Measurements from ENCODE around the gene RAB10. TPM values are rescaled to one million over a fixed set of nuclear protein-coding genes. Genes with fewer than 3 reads are reported as not detected.
A peak's percentile ranks its signal among the peaks of the same experiment; 100 is the strongest.

RAB10 gene
- total RNA-seq, 2 experiments from 2014 or later = 103 to 160 TPM

DNA sequence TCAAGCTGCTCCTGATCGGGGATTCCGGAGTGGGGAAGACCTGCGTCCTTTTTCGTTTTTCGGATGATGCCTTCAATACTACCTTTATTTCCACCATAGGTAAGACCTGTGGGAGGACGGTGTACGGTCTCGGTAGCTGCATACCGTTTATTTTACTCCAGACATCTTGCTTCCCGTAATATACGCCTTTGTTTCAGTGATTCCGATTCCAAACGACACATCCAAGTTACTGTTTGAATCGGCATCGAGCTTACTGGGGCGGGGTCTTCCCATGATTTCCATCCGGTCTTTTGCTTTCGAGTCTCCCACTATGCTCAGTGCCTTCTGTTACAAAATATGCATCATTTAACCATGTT is 731 bp downstream of the RAB10 start:
- H3K4me3 Mint-ChIP-seq = peak overlapping the region; percentile 98
- ATAC-seq = no peak
- H3K27me3 Mint-ChIP-seq = no peaks in the 10 kb centered on the region
- no peaks in the 10 kb centered on the region for H3K9me3 Mint-ChIP-seq (ENCODE audit: low read depth)
- peaks cover 16% of the 10 kb centered on the region for H3K36me3 Mint-ChIP-seq (ENCODE audit: low read depth)
- ChIA-PET POLR2A (interaction anchor here (1.0 to 1.8 kb wide), 5 partner anchors 17 to 210 kb away, joined by 3 to 7 read pairs (median 3); partner anchors contain the start of genes HADHA and HADHB), CTCF (interaction anchor here (0.6 to 1.5 kb wide), 6 partner anchors 10 to 51 kb away, joined by 3 to 7 read pairs (median 4); no protein-coding TSS in a partner anchor)
- H3K27ac Mint-ChIP-seq = peak overlapping the region; percentile 90
- intact Hi-C loops (cut with DNase I, micrococcal nuclease) = loop anchor here (1.0 to 5.0 kb wide), 9 partner anchors 10 to 728 kb away; partner anchors contain the start of genes ADGRF3 (in 1 of the 2), ASXL2 (in 1 of the 2), HADHA (in 1 of the 2) and HADHB (in 1 of the 2)
- DNase-seq = no peak
- H3K4me1 Mint-ChIP-seq = peaks cover 28% of the 10 kb centered on the region

- Mint-ChIP-seq H3K4me3 (peak overlapping the region; percentile 98), H3K27me3 (no peaks in the 10 kb centered on the region), H3K36me3 (ENCODE audit: low read depth) (peaks cover 16% of the 10 kb centered on the region), H3K9me3 (ENCODE audit: low read depth) (no peaks in the 10 kb centered on the region), H3K4me1 (peaks cover 30% of the 10 kb centered on the region), H3K27ac (peak overlapping the region; percentile 90)
- DNase-seq (peak; percentile 39), ATAC-seq (no peak)
- ChIA-PET CTCF (interaction anchor here (0.6 to 1.9 kb wide), 9 partner anchors 9 to 111 kb away, joined by 3 to 6 read pairs (median 3); no protein-coding TSS in a partner anchor), POLR2A (interaction anchor here (1.0 kb wide), 1 partner anchor 17 kb away, joined by 3 read pairs; no protein-coding TSS in a partner anchor)
- intact Hi-C loops (cut with DNase I, micrococcal nuclease) = loop anchor here (1.0 to 5.0 kb wide), 5 partner anchors 9 to 52 kb away; partner anchors contain the start of gene KIF3C (in 1 of the 2)
Measured at GRCh38 chr2:26035090-26035743, 1.3 kb downstream of the RAB10 start.

DNA sequence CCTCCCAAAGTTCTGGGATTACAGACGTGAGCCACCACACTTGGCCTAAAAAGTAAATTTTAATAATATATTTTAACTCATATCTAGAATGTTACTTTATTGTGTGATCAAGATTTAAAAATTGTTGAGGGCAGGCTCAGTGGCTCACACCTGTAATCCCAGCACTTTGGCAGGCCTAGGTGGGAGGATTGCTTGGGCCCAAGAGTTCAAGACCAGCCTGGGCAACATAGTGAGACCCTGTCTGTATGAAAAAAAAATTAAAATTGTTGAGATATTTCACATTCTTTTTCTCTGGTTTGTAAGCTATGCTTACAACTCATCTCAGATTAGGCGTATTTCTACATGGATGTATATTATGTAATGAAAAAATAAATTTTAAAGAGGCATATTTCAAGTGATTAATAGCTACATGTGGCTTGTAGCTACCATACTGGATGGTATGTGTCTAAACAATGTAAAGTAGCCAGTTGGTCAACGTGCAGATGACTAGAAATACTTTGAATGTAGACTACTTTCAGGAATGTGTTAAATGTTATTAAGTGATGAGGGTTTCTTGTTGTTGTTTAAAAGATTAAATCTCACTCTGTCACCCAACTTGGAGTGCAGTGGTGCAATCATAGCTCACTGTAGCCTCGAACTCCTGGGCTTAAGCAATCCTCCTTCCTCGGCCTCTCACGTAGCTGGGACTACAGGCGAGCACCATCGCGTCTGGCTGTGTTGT is 5.9 kb downstream of the RAB10 start:
- peaks cover 23% of the 10 kb centered on the region for H3K36me3 Mint-ChIP-seq (ENCODE audit: low read depth)
- no peak overlapping the region for H3K4me3 Mint-ChIP-seq
- POLR2A ChIA-PET = no interaction called here
- no peak overlapping the region for H3K27ac Mint-ChIP-seq
- no peaks in the 10 kb centered on the region for H3K9me3 Mint-ChIP-seq (ENCODE audit: low read depth)
- intact Hi-C loops (cut with DNase I, micrococcal nuclease) = loop anchor here in 1 of 2 experiments (5.0 kb wide), 1 partner anchor 48 kb away; no protein-coding TSS in a partner anchor
- DNase-seq (no peak), ATAC-seq (no peak)
- H3K4me1 Mint-ChIP-seq = peaks cover 49% of the 10 kb centered on the region
- H3K27me3 Mint-ChIP-seq = no peaks in the 10 kb centered on the region
- CTCF ChIA-PET = interaction anchor here (0.7 kb wide), 1 partner anchor 21 kb away, joined by 3 read pairs; no protein-coding TSS in a partner anchor

GRCh38 chr2:26043109-26043508 is 9.2 kb downstream of the RAB10 start:
- H3K36me3 Mint-ChIP-seq (ENCODE audit: low read depth) = peaks cover 20% of the 10 kb centered on the region
- ChIA-PET CTCF (interaction anchor here (0.6 kb wide), 1 partner anchor 43 kb away, joined by 4 read pairs; no protein-coding TSS in a partner anchor), POLR2A (no interaction called here)
- H3K4me1 Mint-ChIP-seq = peaks cover 45% of the 10 kb centered on the region
- intact Hi-C loops (cut with DNase I, micrococcal nuclease) = no loop called here
- no peak for DNase-seq
- H3K4me3 Mint-ChIP-seq = no peak overlapping the region
- H3K9me3 Mint-ChIP-seq (ENCODE audit: low read depth) = no peaks in the 10 kb centered on the region
- no peaks in the 10 kb centered on the region for H3K27me3 Mint-ChIP-seq
- no peak overlapping the region for H3K27ac Mint-ChIP-seq
- ATAC-seq = no peak

DNA sequence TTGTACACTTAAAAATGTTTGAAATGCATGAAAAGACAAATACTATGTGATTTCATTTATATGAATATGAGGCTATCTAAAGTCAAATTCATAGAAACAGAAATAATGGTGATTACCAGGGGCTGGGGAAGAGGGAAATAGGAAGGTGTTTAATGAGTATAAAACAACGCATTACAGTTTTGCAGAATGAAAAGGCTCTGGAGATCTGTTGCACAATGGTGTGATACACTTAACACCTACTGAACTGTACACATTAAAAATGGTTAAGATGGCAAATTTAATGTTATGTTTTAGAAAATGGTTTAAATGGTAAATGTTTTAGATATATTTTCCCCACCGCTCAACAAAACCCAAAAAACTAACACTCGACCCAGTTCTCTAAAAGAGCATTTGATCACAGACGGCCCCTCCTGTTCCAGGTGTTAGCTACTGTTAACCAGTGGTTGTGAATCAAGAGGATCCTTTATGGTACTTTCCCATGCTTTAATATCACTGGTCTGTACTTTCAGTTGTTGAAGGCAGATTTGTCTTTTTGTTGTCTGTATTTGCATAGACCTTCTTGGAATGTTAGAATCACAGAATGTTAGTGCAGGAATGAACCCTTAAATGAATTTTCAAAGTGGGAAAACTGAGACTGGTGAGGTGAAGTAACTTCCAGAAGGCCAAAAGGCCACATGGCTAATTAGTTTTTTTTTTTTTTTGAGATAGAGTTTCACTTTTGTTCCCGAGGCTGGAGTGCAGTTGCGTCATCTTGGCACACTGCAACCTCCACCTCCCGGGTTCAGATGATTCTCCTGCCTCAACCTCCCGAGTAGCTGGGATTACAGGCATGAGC is 10.2 kb downstream of the RAB10 start:
- Mint-ChIP-seq H3K27ac (peak overlapping the region; percentile 40), H3K4me3 (peak overlapping the region; percentile 17), H3K4me1 (peaks cover 50% of the 10 kb centered on the region), H3K36me3 (ENCODE audit: low read depth) (peaks cover 20% of the 10 kb centered on the region), H3K9me3 (ENCODE audit: low read depth) (no peaks in the 10 kb centered on the region), H3K27me3 (no peaks in the 10 kb centered on the region)
- POLR2A ChIA-PET = no interaction called here
- intact Hi-C loops (cut with DNase I, micrococcal nuclease) = loop anchor here (1.0 to 2.0 kb wide), 3 partner anchors 9 to 25 kb away; partner anchors contain the start of gene RAB10 (in 1 of the 2)
- peak; percentile 85 for ATAC-seq
- CTCF ChIA-PET = interaction anchor here (1.4 kb wide), 1 partner anchor 9 kb away, joined by 4 read pairs; no protein-coding TSS in a partner anchor
- peak; percentile 34 for DNase-seq

DNA sequence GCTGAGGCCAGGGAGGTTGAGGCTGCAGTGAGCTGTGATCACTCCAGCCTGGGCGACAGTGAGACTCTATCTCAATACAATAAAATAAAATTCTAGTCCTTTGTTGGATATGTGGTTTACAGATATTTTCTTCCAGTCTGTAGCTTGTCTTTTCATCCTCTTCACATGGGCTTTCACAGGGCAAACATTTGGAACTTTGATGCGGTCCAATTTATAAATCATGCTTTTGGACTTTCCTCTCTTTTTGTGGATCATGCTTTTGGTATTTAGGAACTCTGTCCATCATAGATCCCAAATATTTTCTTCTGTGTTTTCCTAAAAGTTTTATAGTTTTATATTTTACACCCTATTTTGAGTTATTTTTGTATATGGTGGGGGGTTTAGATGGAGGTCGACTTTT is 14.9 kb downstream of the RAB10 start:
- Mint-ChIP-seq H3K9me3 (ENCODE audit: low read depth) (no peaks in the 10 kb centered on the region), H3K36me3 (ENCODE audit: low read depth) (peaks cover 30% of the 10 kb centered on the region), H3K27me3 (no peaks in the 10 kb centered on the region), H3K27ac (no peak overlapping the region), H3K4me1 (peaks cover 70% of the 10 kb centered on the region), H3K4me3 (no peak overlapping the region)
- ChIA-PET CTCF (interaction anchor here (1.2 kb wide), 1 partner anchor 11 kb away, joined by 3 read pairs; no protein-coding TSS in a partner anchor), POLR2A (interaction anchor here (0.5 to 0.8 kb wide), 2 partner anchors 20 to 83 kb away, joined by 3 read pairs; no protein-coding TSS in a partner anchor)
- ATAC-seq = no peak
- no peak for DNase-seq
- intact Hi-C loops (cut with DNase I, micrococcal nuclease) = no loop called here

GRCh38 chr2:26049641-26050040 is 15.8 kb downstream of the RAB10 start:
- POLR2A ChIA-PET = no interaction called here
- H3K9me3 Mint-ChIP-seq (ENCODE audit: low read depth) = no peaks in the 10 kb centered on the region
- intact Hi-C loops (cut with DNase I, micrococcal nuclease) = no loop called here
- H3K27me3 Mint-ChIP-seq = no peaks in the 10 kb centered on the region
- no peak overlapping the region for H3K27ac Mint-ChIP-seq
- ATAC-seq (no peak), DNase-seq (no peak)
- peaks cover 27% of the 10 kb centered on the region for H3K36me3 Mint-ChIP-seq (ENCODE audit: low read depth)
- H3K4me3 Mint-ChIP-seq = no peak overlapping the region
- H3K4me1 Mint-ChIP-seq = peaks cover 69% of the 10 kb centered on the region
- CTCF ChIA-PET = no interaction called here

GRCh38 chr2:26052740-26053139 is 18.9 kb downstream of the RAB10 start:
- CTCF ChIA-PET = interaction anchor here (1.0 kb wide), 1 partner anchor 36 kb away, joined by 3 read pairs; no protein-coding TSS in a partner anchor
- POLR2A ChIA-PET = no interaction called here
- H3K27ac Mint-ChIP-seq = no peak overlapping the region
- intact Hi-C loops (cut with DNase I, micrococcal nuclease) = no loop called here
- H3K9me3 Mint-ChIP-seq (ENCODE audit: low read depth) = no peaks in the 10 kb centered on the region
- peaks cover 19% of the 10 kb centered on the region for H3K36me3 Mint-ChIP-seq (ENCODE audit: low read depth)
- H3K4me3 Mint-ChIP-seq = no peak overlapping the region
- no peak for DNase-seq
- H3K4me1 Mint-ChIP-seq = peaks cover 76% of the 10 kb centered on the region
- no peak for ATAC-seq
- H3K27me3 Mint-ChIP-seq = no peaks in the 10 kb centered on the region

DNA sequence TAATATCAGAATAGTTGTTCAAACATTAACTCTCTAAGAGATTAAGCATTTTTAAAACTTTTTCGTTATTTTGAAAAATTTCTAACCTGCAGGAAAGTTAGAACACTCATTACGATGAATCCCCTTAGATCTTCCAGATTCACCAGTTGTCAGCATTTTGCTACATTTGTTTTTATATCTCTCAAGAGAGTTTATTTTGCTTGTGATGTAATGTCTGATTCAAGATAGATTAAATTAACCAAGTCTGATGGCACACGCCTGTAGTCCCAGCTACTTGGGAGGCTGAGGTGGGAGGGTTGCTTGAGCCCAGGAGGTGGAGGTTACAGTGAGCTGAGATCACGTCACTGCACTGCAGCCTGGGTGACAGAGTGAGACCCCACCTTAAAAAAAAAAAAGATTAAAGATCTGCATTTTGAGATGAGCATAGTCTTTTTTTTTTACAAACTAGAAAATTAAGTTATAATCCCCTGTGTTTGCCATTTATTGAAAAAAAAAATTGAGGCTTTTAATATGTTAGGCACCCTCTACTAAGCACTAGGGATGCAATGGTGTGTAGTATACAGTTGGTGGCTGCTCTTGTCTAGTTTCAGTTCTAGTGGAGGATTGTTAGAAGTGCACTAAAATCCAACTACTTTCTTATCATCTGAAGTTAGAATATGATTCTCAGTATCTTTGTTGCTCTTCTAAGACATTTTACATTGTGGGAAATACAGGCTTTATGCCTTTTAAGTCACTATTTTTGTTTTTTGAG is 20.9 kb downstream of the RAB10 start:
- DNase-seq (no peak), ATAC-seq (peak; percentile 64)
- Mint-ChIP-seq H3K9me3 (ENCODE audit: low read depth) (no peaks in the 10 kb centered on the region), H3K36me3 (ENCODE audit: low read depth) (peaks cover 12% of the 10 kb centered on the region), H3K4me3 (no peak overlapping the region), H3K4me1 (peaks cover 77% of the 10 kb centered on the region), H3K27me3 (no peaks in the 10 kb centered on the region), H3K27ac (no peak overlapping the region)
- ChIA-PET CTCF (no interaction called here), POLR2A (interaction anchor here (0.7 kb wide), 1 partner anchor 37 kb away, joined by 10 read pairs; no protein-coding TSS in a partner anchor)
- intact Hi-C loops (cut with DNase I, micrococcal nuclease) = no loop called here

- no peak overlapping the region for H3K4me3 Mint-ChIP-seq
- H3K4me1 Mint-ChIP-seq = peaks cover 48% of the 10 kb centered on the region
- peaks cover 8% of the 10 kb centered on the region for H3K36me3 Mint-ChIP-seq (ENCODE audit: low read depth)
- DNase-seq = no peak
- H3K9me3 Mint-ChIP-seq (ENCODE audit: low read depth) = no peaks in the 10 kb centered on the region
- ChIA-PET CTCF (interaction anchor here (0.9 to 1.8 kb wide), 3 partner anchors 10 to 30 kb away, joined by 3 to 5 read pairs (median 3); no protein-coding TSS in a partner anchor), POLR2A (no interaction called here)
- no peak for ATAC-seq
- intact Hi-C loops (cut with DNase I, micrococcal nuclease) = no loop called here
- H3K27me3 Mint-ChIP-seq = no peaks in the 10 kb centered on the region
- H3K27ac Mint-ChIP-seq = no peak overlapping the region
Measured at GRCh38 chr2:26058390-26058789, 24.5 kb downstream of the RAB10 start.
